RWPE2 (cell line): ENCODE data around the gene HLA-DRA.

Source experiments
- ATAC-seq: fragments of 200-7000 bp; cut with Tn5 transposase; 3 replicates; pipeline ENCODE4 v1.9.1; 2021; ENCODE audit warnings: low read depth
- DNase-seq: peaks from one replicate; pipeline ENCODE4 v3.0.0-alpha.2; 2020; ENCODE audit warnings: low spot score
- H3K27ac ChIP-seq: fragments of 450-650 bp; 2 replicates; pipeline ENCODE4 v1.5.1; 2017; ENCODE audit warnings: mild to moderate bottlenecking; ENCODE audit not compliant: poor library complexity, severe bottlenecking
- H3K27me3 ChIP-seq: fragments of 250-450 bp; sonication (Bioruptor Pico); 2 replicates; pipeline ENCODE4 v1.5.1; 2021; ENCODE audit warnings: mild to moderate bottlenecking, moderate library complexity; ENCODE audit not compliant: insufficient read depth, poor library complexity, severe bottlenecking
- H3K36me3 ChIP-seq: fragments of 250-450 bp; sonication (Bioruptor Pico); 2 replicates; pipeline ENCODE4 v1.5.1; 2020; ENCODE audit warnings: low read depth, mild to moderate bottlenecking, moderate library complexity
- H3K4me1 ChIP-seq: fragments of 250-450 bp; sonication (Bioruptor Pico); 2 replicates; pipeline ENCODE4 v1.5.1; 2021; ENCODE audit warnings: mild to moderate bottlenecking, moderate library complexity; ENCODE audit not compliant: insufficient read depth, poor library complexity, severe bottlenecking
- H3K4me3 ChIP-seq: fragments of 250-450 bp; sonication (Bioruptor Pico); 2 replicates; pipeline ENCODE4 v1.5.1; 2021; ENCODE audit warnings: mild to moderate bottlenecking, moderate library complexity; ENCODE audit not compliant: severe bottlenecking
- H3K9me3 ChIP-seq: fragments of 250-450 bp; sonication (Bioruptor Pico); 2 replicates; pipeline ENCODE4 v1.5.1; 2021; ENCODE audit warnings: mild to moderate bottlenecking, moderate library complexity; ENCODE audit not compliant: severe bottlenecking
- CTCF ChIP-seq: fragments of 450-650 bp; IDR thresholded peaks from one replicate; pipeline ENCODE4 v1.5.1; 2017; ENCODE audit warnings: mild to moderate bottlenecking, moderate library complexity; ENCODE audit not compliant: poor library complexity, severe bottlenecking

HLA-DRA gene

GRCh38 chr6:32488083-32488482 is 48.4 kb downstream of the HLA-DRA start:
- Histone ChIP-seq H3K36me3 (no peaks in the 10 kb centered on the region), H3K4me3 (no peak overlapping the region), H3K9me3 (no peaks in the 10 kb centered on the region), H3K4me1 (no peaks in the 10 kb centered on the region), H3K27me3 (no peaks in the 10 kb centered on the region), H3K27ac (no peak overlapping the region)
- DNase-seq (no peak), ATAC-seq (no peak)
- no peak for TF ChIP-seq CTCF

GRCh38 chr6:32491700-32492099 is 52.0 kb downstream of the HLA-DRA start:
- no peak for DNase-seq
- no peak for ATAC-seq
- H3K36me3 ChIP-seq: no peaks in the 10 kb centered on the region
- no peaks in the 10 kb centered on the region for H3K9me3 ChIP-seq
- no peaks in the 10 kb centered on the region for H3K4me1 ChIP-seq
- H3K27me3 ChIP-seq: no peaks in the 10 kb centered on the region
- no peak for TF ChIP-seq CTCF
- no peak overlapping the region for H3K27ac ChIP-seq
- no peak overlapping the region for H3K4me3 ChIP-seq

GRCh38 chr6:32492351-32492750 is 52.7 kb downstream of the HLA-DRA start:
- Histone ChIP-seq H3K36me3 (no peaks in the 10 kb centered on the region), H3K27ac (no peak overlapping the region), H3K27me3 (no peaks in the 10 kb centered on the region), H3K4me1 (no peaks in the 10 kb centered on the region), H3K4me3 (no peak overlapping the region), H3K9me3 (no peaks in the 10 kb centered on the region)
- no peak for TF ChIP-seq CTCF
- ATAC-seq (no peak), DNase-seq (no peak)
